Cardiac septum (tissue), 1 donor: ENCODE measurements around the gene SLC35B2. TPM values are rescaled to one million over a fixed set of nuclear protein-coding genes. Genes with fewer than 3 reads are reported as not detected.
"Not testable (repeated sequence)": the region's sequence is repeated elsewhere in the genome, so short reads cannot be mapped to it uniquely, and the experiment has no call there.

Source experiments
- DNase-seq: peaks from one replicate; pipeline ENCODE4 v3.0.0-alpha.2; 2020; ENCODE audit warnings: low spot score
- intact Hi-C: fragments of 100-400 bp; cut with DNase I; formaldehyde crosslinking; loops from one replicate; pipeline ENCODE4 v1.14.0; 2022
- total RNA-seq: library from RNA; stranded (reverse); fragmentation: NEBNext Ultra II Directional; extraction: Animal tissue kit (Norgen Biotek cat#: 25700); gene quantifications from one replicate; pipeline ENCODE4 v1.2.1, GENCODE V29; 2021
- donor health status: DM: no; HTN: no; CAD: no.

SLC35B2 gene
- total RNA-seq, 1 donor from 2014 or later: 23.2 TPM

DNA sequence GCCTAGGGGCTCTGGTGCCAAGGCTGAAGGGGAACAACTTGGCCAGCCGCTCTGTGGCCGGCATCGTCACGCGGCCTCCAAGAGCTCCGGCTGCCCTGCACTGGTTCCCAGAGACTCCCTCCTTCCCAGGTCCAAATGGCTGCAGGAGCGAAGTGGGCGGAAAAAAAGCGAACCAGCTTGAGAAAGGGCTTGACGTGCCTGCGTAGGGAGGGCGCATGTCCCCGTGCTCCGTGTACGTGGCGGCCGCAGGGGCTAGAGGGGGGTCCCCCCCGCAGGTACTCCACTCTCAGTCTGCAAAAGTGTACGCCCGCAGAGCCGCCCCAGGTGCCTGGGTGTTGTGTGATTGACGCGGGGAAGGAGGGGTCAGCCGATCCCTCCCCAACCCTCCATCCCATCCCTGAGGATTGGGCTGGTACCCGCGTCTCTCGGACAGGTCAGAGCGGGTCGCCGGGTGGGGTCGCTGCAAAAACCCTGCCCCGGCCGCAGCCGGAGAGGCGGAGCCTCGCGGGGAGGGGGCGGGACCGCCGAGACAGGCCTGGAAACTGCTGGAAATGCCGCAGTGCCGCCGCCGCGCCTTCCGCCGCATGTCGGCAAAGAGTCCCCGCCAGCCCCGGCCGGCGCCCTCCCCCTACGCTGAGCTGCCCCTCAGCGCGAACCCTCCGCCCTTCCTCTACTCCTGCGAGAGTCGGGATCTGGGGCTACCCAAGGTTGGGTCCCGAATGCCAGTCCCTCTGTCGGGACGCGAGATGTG, 11.2 kb downstream of the SLC35B2 start:
- intact Hi-C loops: no loop called here
- peak; percentile 94 for DNase-seq

DNA sequence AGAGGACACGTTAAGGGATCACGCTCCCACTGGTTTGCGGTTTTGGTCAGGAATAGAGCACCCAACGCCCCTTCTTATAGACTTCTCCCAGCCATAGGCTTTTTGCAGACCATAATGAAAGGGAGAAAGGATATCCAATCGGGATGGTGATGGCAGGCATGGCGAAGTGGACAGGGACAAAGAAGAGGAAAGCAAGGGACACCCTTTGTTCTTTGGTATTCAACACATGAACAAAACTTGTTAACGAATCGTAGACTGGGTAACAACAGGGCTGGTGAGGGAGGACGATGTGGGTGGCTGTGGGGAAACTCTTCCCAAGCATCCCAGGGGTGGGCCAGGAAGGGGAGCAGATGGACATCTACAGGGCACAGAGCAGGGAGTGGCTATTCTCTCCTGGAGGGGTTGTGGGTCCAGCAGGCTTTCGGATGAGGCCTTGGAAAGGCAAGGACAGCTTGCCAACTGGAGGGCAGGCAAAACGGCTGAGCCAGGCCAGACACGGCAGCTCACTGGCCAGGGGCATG, 11.9 kb downstream of the SLC35B2 start:
- intact Hi-C loops: no loop called here
- no peak for DNase-seq

DNA sequence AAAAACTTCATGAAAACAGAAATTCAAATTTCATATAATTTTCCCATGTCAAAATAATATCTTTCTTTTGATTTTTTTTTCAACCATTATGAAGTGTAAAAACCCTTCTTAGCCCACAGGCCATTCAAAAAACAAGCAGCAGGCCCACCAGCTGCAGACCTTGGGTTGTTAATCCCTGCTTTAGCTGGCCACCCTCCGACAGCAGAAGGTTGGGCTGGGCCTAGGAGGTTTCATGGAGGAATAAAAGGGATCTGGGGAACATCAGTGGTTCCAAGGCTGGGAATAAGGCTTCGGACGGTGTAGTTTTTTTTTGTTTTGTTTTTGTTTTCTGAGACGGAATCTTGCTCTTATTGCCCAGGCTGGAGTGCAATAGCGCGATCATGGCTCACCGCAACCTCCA, 14.0 kb downstream of the SLC35B2 start:
- DNase-seq: no peak
- intact Hi-C loops: no loop called here

DNA sequence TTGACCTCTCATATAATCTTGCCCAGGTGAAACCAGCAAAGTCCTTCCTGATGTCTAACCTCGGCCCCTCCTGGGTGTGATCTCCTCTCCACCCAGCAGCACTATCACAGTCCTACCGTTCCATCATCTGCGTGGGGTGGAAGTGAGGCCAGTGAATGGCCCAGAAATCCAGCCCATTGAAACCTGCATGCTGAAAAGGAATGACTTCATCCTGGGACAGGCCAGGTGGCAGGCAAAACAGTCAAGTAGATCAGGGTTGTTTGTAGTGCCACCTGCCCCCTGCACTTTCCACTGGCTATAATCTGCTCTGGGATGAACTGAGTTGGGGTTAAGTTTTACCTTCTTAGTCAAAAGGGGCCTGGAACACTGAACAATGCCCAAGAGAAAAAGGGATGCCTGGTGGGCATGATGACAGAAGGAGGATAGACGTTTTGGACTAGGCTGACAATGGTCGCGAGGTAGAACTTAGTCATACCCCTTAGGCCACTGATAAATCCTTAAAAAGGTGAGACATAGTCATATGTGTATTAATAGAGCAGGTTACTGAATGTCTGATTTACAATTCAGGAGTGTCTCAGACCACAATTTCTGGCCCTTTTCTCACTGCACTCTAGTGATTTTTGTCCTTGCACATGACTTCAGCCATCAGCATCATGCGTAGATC, 18.5 kb downstream of the SLC35B2 start:
- no peak for DNase-seq
- intact Hi-C loops: loop anchor here (5.0 kb wide), 1 partner anchor 137 kb away; no protein-coding TSS in a partner anchor

DNA sequence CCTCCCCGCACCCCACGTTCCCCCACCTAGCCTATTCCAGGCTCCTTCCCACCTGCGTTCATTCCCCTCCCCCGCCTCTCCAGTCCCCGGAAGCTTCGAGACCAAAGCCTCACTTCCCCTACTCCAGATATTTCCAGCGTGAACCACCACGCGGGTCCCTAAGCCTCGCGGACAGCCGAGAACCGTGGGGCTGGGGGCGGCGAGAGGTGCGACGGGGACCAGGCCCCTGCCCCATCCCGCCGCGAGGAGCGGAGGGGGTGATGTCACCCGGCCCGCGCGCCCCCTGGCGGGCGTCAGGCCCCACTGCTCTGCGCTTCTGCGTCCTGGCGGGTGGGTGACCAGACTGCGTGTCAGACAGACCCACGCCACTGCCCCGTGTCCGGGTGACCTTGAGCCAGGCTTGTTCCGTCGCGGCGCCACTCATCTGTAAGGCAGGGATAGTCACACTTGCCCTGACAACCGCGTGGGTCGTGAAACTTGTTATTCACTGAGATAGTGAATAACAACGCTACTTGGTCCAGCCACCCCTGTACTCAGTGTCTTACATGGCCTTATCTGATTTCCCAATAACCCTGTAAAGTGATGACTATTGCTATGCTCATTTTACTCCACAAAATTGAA, 19.4 kb downstream of the SLC35B2 start:
- intact Hi-C loops: loop anchor here (5.0 kb wide), 1 partner anchor 136 kb away; no protein-coding TSS in a partner anchor
- DNase-seq: peak; percentile 93

DNA sequence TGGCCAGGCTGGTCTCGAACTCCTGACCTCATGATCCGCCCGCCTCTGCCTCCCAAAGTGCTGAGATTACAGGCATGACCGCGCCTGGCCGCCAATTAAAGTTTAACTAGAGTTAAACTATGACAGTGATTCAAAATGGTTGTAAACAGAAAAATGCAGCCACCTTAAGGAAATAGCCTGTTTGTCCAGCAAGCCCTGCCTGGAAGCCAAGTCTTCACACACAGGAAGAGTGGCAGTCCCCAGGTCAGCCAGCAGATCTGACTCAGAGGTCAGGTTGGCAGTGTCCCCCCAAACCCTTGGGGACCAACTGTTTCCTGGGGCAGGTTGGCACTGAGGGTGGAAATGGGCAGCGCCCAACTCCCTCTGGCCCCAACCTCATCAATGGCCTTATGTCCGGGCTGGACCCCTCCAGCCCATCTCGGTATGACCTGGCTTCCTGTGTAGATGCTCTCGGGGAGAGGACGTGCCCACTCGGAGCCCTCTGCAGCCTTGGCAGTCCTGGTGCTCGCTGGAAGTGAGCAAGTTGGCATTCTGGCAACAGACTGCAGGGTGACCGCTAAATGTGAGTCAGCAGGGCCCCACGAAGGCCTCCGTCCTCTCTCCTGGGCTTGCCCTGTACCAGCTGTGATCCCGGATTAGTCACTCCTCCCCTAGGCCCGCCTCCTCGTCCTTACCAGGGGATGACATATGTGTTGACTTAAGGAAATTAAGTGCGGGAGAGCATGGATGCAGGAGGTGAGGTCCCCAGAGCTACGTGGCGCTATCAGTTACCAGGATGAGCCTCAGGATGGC, 20.1 kb downstream of the SLC35B2 start:
- intact Hi-C loops: loop anchor here (5.0 kb wide), 1 partner anchor 135 kb away; no protein-coding TSS in a partner anchor
- DNase-seq: peak; percentile 93

DNA sequence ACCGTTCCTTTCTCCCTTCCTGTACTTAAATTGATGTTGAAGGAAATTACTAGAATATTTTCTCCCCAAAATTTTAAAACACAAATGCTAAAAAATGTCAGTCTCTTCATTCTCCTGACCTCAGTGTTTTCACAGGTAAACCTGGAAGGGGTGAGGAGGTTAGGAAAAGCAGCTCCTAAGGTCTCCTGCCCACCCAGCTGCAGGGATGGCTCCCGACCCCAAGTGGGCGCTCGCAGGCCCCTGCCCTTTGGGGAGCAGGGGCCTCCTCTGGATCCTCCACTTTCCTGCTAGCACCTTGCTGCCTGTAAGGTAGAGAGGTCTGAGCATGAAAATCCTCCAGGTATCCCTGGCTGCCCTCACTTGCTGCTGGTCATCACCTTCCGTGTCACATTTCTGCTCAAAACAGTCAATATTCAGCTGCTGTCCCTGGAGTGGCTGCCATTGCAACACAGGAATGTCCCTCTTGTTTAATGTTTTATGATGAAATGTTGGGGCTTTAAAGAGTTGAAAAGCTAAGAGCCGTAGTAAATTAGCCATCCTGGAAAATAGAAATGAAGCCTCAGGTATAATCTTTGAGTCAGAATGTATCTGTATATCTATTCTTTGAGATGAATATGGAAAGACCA, 21.3 kb downstream of the SLC35B2 start:
- DNase-seq: no peak
- intact Hi-C loops: loop anchor here (2.0 to 5.0 kb wide), 2 partner anchors 63 to 134 kb away; no protein-coding TSS in a partner anchor

DNA sequence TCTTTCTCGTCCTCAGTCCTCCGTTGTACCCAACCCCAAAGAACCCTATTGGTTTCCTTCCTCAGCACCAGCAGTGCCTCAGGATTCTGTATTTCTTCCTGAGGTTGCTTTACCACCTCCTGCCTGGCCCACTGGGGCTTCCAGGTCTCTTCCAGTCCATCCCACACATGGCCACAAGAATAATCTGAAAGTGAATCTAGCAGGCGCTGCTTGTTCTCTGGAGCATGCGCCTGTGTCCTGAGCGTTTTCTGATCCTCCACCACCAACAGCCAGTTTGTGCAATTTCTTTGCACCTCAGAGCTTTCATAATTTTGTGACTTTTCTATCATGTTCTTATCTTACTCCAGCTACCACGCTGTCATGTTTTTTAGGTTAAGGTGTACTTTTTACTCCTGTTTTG, 22.1 kb downstream of the SLC35B2 start:
- peak; percentile 56 for DNase-seq
- intact Hi-C loops: loop anchor here (2.0 to 5.0 kb wide), 2 partner anchors 62 to 133 kb away; no protein-coding TSS in a partner anchor

DNA sequence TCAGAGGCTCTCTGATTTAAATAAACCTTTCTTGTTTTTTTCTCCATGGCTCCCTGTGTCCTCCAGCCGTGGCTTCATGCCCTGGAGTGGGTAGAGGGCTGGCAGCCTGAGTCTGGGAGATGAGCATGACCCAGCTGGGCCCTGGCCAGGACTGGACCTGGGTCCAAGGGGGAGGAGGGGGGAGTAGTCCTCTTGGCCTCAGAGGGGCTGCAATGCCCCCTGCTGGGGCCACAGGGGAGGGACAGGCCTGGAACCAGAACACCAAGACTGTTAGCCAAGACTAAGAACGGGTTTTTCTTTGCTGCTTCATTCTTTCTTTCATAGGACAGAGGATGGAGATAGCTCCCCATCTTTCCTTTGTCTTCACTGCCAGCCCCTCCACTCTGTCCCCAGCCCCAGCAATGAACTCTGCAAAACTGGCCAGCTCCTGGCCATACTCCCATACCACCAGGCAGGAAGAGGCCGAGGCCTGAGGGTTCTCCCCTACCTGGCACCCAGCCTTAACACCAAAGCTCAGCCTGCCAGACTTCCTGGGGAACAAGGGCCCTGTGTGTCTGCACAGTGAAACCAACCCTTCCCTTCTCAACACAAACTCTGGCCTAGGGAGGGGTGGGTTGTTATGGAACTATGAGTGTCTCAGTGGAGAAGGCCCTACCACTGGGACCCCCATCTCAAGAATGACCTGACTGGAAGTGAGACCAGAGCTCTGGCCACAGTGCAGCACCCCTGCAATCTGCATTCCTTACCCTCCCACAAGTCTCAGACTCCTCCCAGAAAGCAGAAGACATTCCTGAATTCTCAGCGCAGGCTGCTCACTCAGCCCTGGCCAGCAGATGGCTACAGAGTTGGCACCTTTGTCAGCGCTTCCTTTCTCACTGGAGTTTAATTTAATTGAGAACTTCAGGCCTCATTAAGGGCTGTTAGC, 23.0 kb downstream of the SLC35B2 start:
- intact Hi-C loops: loop anchor here (1.0 to 5.0 kb wide), 3 partner anchors 13 to 132 kb away; no protein-coding TSS in a partner anchor
- DNase-seq: peak; percentile 91

DNA sequence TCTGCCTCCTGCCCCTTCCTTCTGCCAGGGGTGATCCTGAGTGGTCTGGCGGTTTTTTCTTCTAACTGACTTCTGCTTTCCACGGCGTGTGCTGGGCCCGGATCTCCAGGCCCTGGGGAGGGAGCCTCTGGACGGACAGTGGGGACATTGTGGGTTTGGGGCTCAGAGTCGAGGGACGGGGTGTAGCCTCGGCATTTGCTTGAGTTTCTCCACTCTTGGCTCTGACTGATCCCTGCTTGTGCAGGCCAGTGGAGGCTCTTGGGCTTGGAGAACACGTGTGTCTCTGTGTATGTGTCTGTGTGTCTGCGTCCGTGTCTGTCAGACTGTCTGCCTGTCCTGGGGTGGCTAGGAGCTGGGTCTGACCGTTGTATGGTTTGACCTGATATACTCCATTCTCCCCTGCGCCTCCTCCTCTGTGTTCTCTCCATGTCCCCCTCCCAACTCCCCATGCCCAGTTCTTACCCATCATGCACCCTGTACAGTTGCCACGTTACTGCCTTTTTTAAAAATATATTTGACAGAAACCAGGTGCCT, 23.7 kb downstream of the SLC35B2 start:
- intact Hi-C loops: loop anchor here (1.0 to 2.0 kb wide), 2 partner anchors 12 to 61 kb away; no protein-coding TSS in a partner anchor
- DNase-seq: peak; percentile 64

DNA sequence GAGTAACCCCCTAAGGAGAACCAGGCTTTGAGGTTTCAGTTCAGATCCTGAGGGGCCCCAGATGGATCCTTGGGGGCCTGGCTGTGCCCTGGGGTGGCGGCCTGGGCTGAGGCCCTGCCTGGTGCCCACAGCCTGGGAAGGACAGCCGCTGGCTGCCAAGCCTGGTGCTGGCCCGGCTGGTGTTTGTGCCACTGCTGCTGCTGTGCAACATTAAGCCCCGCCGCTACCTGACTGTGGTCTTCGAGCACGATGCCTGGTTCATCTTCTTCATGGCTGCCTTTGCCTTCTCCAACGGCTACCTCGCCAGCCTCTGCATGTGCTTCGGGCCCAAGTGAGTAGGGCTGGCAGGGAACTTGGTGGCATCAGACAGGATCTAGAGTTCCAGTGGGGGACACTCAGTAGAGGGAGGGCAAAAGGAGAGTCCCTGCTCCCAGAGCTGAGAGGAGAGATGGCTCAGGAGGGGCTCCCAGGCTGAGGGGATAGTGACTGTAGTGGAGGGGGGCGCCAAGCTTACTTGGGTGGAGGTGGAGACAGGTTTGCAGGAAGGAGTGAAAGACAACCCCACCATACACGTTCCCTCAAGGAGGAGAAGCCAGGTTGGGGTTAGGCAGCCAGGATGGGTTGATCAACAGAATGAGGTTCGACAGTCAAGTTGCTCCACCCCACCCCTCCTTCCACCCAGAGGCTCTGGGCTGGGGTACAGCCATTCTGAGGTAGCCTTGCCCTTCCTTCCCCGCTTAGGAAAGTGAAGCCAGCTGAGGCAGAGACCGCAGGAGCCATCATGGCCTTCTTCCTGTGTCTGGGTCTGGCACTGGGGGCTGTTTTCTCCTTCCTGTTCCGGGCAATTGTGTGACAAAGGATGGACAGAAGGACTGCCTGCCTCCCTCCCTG, 24.4 kb downstream of the SLC35B2 start:
- no peak for DNase-seq
- intact Hi-C loops: no loop called here

DNA sequence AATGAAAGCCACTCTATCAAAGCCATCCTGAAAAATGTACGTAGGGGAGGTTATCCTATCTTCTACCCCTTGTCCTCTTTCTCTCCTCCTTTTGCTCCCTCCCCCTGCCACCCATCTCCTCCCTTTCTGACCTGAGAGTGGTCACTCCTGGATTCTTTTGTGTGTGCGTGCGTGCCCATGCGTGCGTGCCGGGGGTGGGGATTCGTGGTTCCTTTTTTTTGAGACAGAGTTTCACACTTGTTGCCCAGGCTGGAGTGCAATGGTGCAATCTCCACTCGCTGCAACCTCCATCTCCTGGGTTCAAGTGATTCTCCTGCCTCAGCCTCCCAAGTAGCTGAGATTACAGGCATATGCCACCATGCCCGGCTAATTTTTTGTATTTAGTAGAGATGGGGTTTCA, 25.9 kb downstream of the SLC35B2 start:
- DNase-seq, intact Hi-C loops: not testable (repeated sequence)

DNA sequence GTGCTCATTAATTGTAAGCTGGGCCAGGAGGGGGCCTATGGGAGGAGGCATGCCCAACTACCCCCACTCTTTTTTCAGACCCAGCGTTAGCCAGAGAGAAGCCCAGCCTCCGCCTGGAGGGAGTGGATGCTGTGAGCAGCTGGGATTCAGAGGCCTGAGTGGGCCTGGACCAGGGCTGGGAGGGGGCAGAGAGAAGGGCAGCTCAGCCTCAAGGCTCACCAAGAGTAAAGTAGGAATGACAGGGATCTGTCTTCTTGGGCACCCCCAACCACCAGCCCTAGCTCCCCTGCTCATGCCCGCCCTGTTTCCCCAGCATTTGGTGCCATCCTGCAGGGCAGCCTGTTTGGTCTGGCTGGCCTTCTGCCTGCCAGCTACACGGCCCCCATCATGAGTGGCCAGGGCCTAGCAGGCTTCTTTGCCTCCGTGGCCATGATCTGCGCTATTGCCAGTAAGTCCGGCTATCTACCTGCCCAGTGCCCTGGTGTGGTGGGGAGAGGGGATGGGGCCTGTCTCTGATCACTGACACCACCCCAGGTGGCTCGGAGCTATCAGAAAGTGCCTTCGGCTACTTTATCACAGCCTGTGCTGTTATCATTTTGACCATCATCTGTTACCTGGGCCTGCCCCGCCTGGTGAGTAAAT, 27.2 kb downstream of the SLC35B2 start:
- intact Hi-C loops: no loop called here
- no peak for DNase-seq

DNA sequence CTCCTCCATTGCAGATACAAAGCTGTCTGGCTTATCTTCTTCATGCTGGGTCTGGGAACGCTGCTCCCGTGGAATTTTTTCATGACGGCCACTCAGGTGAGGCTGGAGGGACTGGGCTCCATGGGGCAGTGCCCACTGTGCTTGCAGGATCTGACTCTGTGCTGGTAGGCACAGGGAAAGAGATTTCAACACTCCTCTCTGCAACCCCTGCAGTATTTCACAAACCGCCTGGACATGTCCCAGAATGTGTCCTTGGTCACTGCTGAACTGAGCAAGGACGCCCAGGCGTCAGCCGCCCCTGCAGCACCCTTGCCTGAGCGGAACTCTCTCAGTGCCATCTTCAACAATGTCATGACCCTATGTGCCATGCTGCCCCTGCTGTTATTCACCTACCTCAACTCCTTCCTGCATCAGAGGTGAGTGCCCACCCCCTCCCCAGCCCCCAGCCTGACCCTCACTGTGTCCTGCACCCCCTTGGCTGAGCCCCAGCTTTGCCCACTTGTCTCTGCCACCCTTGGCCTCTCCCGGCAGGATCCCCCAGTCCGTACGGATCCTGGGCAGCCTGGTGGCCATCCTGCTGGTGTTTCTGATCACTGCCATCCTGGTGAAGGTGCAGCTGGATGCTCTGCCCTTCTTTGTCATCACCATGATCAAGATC, 27.8 kb downstream of the SLC35B2 start:
- DNase-seq: peak; percentile 73
- intact Hi-C loops: loop anchor here (10.0 kb wide), 1 partner anchor 455 kb away; the partner anchor contains the start of gene VEGFA

DNA sequence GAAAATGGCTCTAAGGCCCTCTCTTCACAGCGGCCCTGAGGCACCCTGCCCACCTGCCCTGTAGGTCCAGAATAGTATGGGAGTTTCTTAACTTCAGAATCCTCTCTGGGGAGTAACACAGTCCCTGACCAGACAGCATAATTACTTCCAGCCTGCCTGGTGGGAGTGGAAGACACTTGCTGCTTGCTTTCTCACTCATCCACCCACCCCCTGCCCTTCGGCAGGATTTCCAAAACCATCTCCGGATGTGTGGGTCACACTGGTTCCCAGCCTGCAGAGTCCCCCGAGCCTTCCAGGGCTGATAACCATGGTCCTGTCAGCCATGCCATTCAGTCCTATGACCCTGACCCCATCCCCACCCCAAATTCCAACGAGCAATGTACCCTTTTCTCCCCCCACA, 28.5 kb downstream of the SLC35B2 start:
- no peak for DNase-seq
- intact Hi-C loops: loop anchor here (10.0 kb wide), 1 partner anchor 454 kb away; the partner anchor contains the start of gene VEGFA
